GM12891 (cell line): ENCODE results near the gene INO80.

Experiments used
- POLR2A ChIP-seq: IDR thresholded peaks from 2 replicates; pipeline ENCODE4 v1.6.1; 2011; ENCODE audit warnings: low read depth, low read length, control low read depth
- POLR2AphosphoS5 ChIP-seq: IDR thresholded peaks from 2 replicates; pipeline ENCODE4 v1.6.1; 2011; ENCODE audit warnings: low read depth, low read length, control low read depth
- SPI1 ChIP-seq: IDR thresholded peaks from 2 replicates; pipeline ENCODE4 v1.6.1; 2011; ENCODE audit warnings: low read depth, low read length, control low read depth
- TAF1 ChIP-seq: IDR thresholded peaks from 2 replicates; pipeline ENCODE4 v1.6.1; 2011; ENCODE audit warnings: low read depth, low read length, control low read depth

GRCh38 chr15:41048397-41048796 is 67.7 kb downstream of the INO80 start:
- TF ChIP-seq POLR2A (no peak), SPI1 (no peak), TAF1 (no peak), POLR2AphosphoS5 (no peak)
